SK-N-SH (cell line): ENCODE results near the gene BAIAP2.

Experiments used
- CTCF ChIP-seq: fragments of 200-600 bp; sonication (generic); IDR thresholded peaks from 2 replicates; pipeline ENCODE4 v1.6.1; 2017; ENCODE audit warnings: antibody characterized with exemption, mild to moderate bottlenecking, moderate library complexity
- EP300 ChIP-seq, 2 experiments: IDR thresholded peaks; 2 replicates each; pipeline versions ENCODE4 v1.4.0 to v1.6.1; 2012; ENCODE audit warnings: borderline replicate concordance in 1 of 2, low read depth in 1 of 2, low read length in 1 of 2
- EZH2phosphoT487 ChIP-seq: fragments of 200-600 bp; sonication (generic); IDR thresholded peaks from 2 replicates; pipeline ENCODE4 v1.6.1; 2017; ENCODE audit warnings: low read depth, mixed run types, mild to moderate bottlenecking, antibody characterized with exemption, moderate library complexity, borderline replicate concordance
- GABPA ChIP-seq: IDR thresholded peaks from 2 replicates; pipeline ENCODE4 v1.4.0; 2012; ENCODE audit warnings: low read depth, mild to moderate bottlenecking
- GATA2 ChIP-seq: sonication (generic); formaldehyde crosslinking; IDR thresholded peaks from 2 replicates; pipeline ENCODE4 v1.5.0; 2020; ENCODE audit warnings: mild to moderate bottlenecking, missing genetic modification reagents
- JUND ChIP-seq: IDR thresholded peaks from 2 replicates; pipeline ENCODE4 v1.4.0; 2012
- PBX3 ChIP-seq: IDR thresholded peaks from 2 replicates; pipeline ENCODE4; 2012
- POLR2AphosphoS5 ChIP-seq: IDR thresholded peaks from 2 replicates; pipeline ENCODE4 v1.6.1; 2012; ENCODE audit warnings: low read depth, low read length
- RCOR1 ChIP-seq: fragments of 150-350 bp; IDR thresholded peaks from 2 replicates; pipeline ENCODE4 v1.6.1; 2017; ENCODE audit warnings: antibody characterized with exemption, low read length
- REST ChIP-seq: IDR thresholded peaks from 2 replicates; pipeline ENCODE4 v1.6.1; 2012; ENCODE audit warnings: mild to moderate bottlenecking, low read depth, low read length, moderate library complexity
- SMC3 ChIP-seq: IDR thresholded peaks from 2 replicates; pipeline ENCODE4 v1.6.1; 2012; ENCODE audit warnings: low read depth, low read length, improper control_type of control experiment
- TEAD4 ChIP-seq: IDR thresholded peaks from 2 replicates; pipeline ENCODE4 v1.4.0; 2012; ENCODE audit warnings: mild to moderate bottlenecking, borderline replicate concordance; ENCODE audit not compliant: insufficient read depth
- USF2 ChIP-seq: fragments of 150-350 bp; IDR thresholded peaks from 2 replicates; pipeline ENCODE4 v1.6.1; 2017; ENCODE audit warnings: antibody characterized with exemption, low read length, low read depth, borderline replicate concordance
- YY1 ChIP-seq: IDR thresholded peaks from 2 replicates; pipeline ENCODE4 v1.4.0; 2012; ENCODE audit warnings: low read depth, mild to moderate bottlenecking

- TF ChIP-seq SMC3 (no peak), POLR2AphosphoS5 (no peak), EP300 (IDR thresholded peaks at IDR 0.05; ENCODE audit: borderline replicate concordance in 1 of 2, low read depth in 1 of 2, low read length in 1 of 2) (no peak), GABPA (no peak), JUND (no peak), CTCF (no peak), YY1 (no peak), USF2 (no peak), EZH2phosphoT487 (no peak), TEAD4 (no peak), RCOR1 (no peak), GATA2 (CRISPR knock-in tag) (no peak), REST (no peak), PBX3 (no peak)
Measured at GRCh38 chr17:81160747-81161453, 125.9 kb downstream of the BAIAP2 start.
